Kasumi-1 (cell line): ENCODE measurements around the gene MPPED2.

Source experiments
- DNase-seq, 2 experiments: peaks; one replicate each; lab custom pipeline; 2025; lab: John Stamatoyannopoulos, UW

The MPPED2 gene

GRCh38 chr11:30420233-30420787 is 165.8 kb downstream of the MPPED2 start:
- no peak for DNase-seq

DNA sequence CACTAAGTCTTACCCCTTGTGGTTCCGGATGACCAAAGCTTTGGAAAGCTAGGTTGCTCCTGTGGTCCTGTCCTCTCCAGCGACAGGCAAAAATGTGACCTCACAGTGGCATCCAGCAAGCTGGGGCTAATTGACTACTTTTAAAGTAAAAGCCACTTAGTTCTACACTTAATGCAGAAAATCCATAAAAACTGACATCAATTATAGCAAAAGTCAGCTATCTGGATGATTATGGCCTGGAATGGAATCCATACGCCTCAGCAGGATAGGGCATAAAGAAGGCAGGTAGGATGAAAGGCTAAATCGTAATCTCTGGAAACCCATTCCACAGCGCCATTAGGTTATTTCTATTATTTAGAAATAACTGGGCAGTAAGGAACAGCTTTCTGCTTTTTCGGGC is 171.3 kb downstream of the MPPED2 start:
- DNase-seq, result no peak

DNA sequence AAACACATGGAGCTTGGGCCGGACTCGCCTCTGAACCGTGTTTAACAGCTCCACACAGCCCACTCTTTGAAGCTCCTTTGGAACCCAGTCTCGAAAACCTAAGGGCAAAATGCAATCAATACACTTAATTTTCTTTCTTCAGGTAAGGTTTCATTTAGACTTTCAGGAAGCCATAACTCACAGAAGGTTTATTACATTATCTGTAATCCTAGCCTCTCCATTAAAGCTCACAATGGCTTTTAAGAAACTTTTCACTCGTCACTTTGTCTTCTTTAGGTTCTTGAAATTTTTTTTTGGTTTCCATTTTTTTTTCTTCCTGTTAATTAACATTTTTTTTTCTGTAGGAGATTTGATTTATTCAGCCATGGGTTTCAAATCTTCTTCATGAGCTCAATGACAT is 171.9 kb downstream of the MPPED2 start:
- DNase-seq, result no peak

- DNase-seq, result no peak
Measured at GRCh38 chr11:30412509-30412908, 173.6 kb downstream of the MPPED2 start.

- DNase-seq, result no peak
Measured at GRCh38 chr11:30411383-30411782, 174.8 kb downstream of the MPPED2 start.

- DNase-seq, result no peak
Measured at GRCh38 chr11:30406978-30407762, 179.0 kb downstream of the MPPED2 start.

- DNase-seq, result peak in 1 of 2 experiments; percentile 8
Measured at GRCh38 chr11:30405385-30405784, 180.8 kb downstream of the MPPED2 start.

DNA sequence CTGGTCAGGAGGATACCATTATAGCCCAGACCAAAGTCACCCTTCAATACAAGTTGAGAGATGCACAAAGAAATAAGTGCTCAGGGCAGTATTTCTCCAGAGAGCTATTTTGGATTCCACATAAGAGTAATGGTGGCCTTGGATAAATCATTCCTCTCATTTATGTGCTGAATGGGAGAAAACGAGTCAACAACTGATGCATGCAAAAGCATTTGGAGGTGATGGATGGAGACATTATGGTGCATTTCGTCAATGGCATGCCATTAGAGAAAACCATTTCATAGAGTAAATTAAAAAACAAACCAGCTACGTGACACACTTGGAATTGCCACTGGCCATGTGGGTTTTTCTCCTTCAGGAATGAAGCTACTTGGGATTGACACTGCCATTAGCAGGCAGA is 182.0 kb downstream of the MPPED2 start:
- DNase-seq, result no peak

GRCh38 chr11:30395751-30396150 is 190.4 kb downstream of the MPPED2 start:
- no peak for DNase-seq

DNA sequence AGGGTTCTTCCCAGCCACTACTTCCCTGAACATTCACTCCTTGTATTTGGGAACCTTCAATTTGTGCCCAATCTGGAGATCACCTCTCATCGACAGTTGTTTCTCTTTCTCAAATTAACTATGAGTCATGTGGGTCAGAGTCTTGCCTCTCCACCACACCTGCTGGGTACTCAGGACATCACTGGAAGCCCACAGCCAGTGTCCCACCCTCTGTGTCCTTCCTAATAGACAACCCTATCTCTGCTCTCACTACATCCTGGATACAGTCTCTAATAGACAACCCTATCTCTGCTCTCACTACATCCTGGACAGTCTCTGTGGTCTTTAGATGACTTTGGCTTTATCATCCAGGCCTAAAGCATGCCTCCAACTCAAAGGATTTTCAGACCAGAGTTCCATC is 193.1 kb downstream of the MPPED2 start:
- DNase-seq, result no peak

GRCh38 chr11:30392221-30392784 is 193.8 kb downstream of the MPPED2 start:
- DNase-seq, result no peak

DNA sequence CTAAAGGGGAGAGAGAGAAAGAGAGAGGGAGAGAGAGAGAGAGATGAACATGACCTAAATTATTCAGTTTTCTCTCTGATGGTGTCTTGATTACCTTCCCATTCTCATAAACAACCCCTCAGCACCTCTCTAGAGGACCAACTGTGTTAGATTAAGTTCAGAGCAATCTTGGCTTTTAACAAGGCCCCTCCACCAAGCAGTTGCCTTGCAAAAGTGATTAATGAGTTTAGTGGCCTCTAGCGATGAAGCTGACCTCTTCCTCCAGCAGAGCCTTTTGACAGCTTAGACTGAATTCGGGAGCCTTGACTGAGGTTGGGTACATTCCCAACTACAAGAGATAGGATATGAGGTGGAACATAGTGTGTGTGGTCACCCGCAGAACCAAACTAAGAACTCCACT is 197.2 kb downstream of the MPPED2 start:
- DNase-seq, result no peak

GRCh38 chr11:30387891-30388861 is 198.0 kb downstream of the MPPED2 start:
- DNase-seq, result no peak

DNA sequence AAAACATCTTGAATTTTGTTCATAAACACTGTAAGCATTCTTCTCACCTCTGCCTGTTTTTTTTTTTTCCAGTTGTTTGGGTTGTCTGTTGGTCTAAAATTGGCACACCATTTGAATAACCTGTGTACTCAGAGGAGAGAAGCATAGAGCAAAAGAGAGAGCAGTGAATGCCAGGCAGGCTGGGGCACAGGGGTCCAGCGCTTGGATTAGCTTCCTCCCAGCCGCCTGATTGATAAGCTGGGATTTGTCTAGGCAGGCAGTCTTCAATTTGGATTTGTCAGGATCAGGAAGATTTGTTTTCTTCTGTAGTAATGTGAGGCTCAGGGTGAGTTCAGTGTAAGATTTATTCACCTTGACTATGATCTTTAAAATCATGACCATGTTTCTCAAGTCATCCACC is 204.3 kb downstream of the MPPED2 start:
- no peak for DNase-seq

DNA sequence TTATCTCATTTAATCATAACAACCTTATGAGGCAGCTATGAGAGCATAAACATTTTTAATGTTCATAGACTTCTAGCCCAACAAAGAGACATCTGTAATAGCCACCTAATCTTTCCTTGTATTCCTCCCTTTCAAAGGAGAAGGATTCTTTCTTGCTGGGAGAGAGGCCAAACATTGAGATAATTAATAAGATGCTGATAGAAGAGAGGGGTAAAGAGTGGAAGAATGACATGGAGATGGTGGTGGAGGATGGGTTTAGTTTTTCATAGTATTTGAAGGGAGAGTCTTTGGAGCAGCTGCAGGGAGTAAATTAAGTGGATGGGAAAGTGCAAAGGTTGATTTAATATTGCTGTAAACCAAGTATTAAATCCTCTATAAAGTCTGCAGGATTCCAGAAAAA is 205.3 kb downstream of the MPPED2 start:
- DNase-seq, result no peak

DNA sequence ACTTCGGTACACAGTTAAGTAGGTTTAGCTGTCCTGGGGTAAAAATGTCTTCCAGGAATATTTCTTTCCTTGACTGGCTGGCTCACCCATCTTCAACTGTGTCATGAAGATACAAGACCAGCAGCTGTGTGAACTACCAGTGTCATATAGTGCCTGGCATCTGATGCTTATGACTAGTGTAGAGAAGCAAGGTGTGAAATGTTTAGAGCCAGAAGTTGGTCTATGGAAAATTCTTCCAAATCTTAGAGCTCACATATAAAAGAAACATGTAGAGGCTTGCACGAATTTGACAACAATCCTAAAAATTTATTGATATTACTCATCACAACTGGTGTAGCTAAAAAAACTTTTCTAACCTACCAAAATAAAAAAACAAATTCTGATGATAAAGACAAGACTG is 208.8 kb downstream of the MPPED2 start:
- no peak for DNase-seq

DNA sequence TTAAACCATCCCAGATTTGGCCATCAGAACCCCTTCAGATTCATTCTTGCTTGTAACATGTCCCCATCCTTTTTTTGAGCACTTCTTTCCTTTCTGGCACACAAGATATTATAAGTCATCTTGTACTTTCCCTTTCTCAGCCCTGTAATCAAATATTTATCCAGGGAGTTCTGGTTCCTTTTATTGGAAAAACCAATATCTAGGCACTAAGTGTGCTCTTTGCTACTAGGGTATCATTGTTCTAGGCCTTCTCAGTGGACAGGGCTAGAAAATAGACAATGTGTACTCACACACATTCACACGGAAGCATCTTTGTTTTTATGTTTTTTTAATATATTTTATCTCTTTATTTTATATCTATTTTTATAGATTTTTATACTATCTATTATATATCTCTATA is 216.0 kb downstream of the MPPED2 start:
- DNase-seq, result no peak

GRCh38 chr11:30368394-30368793 is 217.8 kb downstream of the MPPED2 start:
- no peak for DNase-seq

DNA sequence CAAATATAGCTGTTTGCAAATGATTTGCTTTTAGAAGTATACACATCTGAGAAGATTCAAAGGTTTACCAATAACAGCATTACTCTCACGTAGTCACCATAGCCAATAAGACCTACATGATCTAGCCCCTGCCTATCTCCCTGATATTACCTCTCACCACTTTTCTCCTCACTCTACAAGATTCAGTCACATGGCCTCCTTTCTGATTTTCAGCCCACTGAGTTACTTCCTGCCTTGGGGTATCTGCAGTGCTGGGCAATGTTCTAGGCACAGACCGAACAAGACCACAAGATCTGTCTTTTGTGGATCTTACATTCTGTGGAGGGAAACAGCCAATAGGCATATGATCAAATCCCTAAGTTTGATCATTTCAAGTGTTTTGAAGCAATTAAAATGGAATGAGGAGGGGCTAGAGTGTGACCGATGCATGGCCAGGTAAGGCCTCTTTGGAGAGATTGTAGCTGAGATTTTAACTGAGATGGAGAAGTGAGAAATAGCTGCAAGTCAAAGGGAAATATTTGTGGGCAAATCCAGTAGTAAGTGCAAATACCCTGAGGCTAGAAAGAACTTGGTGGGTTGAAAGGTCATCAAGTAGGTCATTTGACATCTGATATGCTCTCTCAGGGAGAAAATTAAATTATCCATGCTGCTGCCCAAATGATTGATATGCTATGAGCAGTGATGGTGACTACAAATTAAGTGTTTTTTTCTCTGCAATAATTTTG is 220.2 kb downstream of the MPPED2 start:
- no peak for DNase-seq

GRCh38 chr11:30364837-30365482 is 221.2 kb downstream of the MPPED2 start:
- DNase-seq, result no peak

DNA sequence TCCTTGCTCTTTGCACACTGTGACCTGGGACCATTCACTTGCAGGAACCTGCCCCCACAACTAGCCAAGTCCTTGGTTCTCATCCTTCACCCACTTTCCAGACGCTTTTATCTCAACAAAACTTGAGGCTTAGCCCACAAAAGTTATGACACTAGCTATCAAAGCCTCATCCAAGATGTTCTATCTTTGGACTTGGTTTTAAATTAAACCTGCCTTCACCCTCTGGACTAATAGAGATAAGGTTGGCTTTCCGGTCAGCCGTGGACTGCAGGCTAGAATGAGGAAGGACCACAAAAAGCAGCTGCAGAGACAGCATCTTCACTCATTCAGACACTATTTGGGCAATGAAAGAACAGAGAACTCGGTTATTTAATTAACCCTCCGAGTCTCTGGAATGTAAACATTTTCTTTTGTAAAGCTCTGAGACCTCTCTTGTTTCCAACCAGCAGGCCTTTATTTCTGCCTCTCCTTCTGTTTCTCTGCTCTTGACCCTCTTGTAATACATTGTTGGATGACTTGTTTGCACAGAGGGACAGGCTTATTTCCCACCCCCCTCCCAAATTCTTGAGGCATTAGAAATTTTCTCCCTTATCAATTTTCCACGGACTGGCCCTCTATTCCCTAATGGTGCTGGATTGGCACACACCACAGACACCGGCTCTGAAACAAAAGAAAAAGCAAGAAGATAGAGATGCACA is 221.9 kb downstream of the MPPED2 start:
- DNase-seq, result no peak
